Islet of Langerhans (tissue), 1 donor: ENCODE measurements around the gene TMEM200C.

Source experiments
- FAIRE-seq: peaks from one replicate; lab custom pipeline; 2011; peaks lifted over from hg19 to GRCh38; lab: Jason Lieb, UNC

Gene TMEM200C

DNA sequence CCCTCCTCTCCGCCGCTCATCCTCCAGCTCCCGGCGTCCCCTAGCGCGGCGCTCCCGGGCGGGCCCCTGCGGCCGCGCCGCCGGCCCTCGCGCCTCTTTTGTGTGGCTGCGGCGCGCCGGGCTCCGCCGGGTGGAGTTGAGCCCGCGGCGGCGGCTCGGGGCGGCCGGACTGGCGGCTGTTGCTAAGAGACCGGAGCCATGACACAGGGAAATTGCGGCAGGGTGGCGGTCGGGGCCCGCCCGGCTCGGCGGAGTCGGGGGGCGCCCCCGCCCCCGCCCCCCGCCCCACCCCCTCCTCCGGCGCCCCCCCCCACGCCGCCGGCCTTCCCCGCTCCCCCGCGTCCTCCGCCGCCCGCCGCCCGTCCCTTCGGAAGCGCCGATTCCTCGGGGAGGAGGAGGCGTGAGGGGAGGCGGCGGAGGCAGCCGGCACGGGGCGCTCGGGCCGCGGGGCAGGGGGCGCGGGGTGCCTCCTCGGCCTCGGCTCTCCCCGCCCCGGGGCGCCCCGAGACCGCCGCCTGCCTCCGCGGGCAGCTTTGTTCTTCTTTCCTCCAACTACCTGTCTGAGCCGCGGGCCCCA, at the start of gene TMEM200C:
Gene TMEM200C, minus strand, starts transcription at position 224 of the 577 bp plus-strand sequence. CDS start 3,459 bp downstream, outside the sequence.
- FAIRE-seq = no peak

- FAIRE-seq = no peak
Measured at GRCh38 chr18:5944448-5944847, 49.1 kb upstream of the TMEM200C start.

DNA sequence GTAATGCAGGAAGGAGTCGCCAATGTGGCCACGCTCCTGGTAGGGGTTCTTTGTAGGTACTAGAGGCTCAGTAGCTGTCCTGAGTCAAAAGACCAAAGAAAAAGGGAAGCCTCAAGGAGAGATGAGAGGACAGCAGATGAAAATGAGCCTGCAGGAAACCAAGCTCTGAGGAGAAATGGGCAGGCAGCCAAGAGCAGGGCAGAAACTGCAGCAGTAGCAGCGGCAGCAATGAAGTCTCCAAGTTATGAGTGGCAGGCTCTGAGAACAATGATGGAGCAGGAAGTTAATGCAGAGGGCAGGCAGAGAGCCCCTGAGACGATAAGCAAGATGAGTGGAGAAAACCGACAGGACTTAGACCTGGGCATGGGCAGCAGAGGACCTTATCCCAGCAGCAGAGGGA, 48.2 kb upstream of the TMEM200C start:
- FAIRE-seq = no peak

GRCh38 chr18:5942591-5942990, 47.3 kb upstream of the TMEM200C start:
- FAIRE-seq = no peak

DNA sequence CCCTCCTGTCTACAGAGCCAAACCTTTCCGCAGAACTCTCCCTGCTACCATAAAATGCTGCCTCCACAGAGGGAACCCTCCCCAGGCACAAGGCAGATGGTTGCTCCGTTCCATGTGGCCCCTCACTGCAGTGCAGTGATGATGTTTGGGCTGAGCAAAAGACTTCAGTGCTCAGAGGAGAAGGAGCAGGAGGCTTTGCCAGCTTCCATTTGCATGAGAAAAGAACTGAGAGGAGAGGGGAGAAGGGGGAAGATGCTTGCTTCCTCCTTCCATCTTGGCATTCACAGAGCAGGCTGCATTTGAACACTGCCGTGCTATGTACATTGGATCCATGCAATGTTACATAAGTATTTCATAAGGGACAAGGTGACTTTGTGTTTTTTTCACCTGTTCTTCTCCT, 46.6 kb upstream of the TMEM200C start:
- no peak for FAIRE-seq

DNA sequence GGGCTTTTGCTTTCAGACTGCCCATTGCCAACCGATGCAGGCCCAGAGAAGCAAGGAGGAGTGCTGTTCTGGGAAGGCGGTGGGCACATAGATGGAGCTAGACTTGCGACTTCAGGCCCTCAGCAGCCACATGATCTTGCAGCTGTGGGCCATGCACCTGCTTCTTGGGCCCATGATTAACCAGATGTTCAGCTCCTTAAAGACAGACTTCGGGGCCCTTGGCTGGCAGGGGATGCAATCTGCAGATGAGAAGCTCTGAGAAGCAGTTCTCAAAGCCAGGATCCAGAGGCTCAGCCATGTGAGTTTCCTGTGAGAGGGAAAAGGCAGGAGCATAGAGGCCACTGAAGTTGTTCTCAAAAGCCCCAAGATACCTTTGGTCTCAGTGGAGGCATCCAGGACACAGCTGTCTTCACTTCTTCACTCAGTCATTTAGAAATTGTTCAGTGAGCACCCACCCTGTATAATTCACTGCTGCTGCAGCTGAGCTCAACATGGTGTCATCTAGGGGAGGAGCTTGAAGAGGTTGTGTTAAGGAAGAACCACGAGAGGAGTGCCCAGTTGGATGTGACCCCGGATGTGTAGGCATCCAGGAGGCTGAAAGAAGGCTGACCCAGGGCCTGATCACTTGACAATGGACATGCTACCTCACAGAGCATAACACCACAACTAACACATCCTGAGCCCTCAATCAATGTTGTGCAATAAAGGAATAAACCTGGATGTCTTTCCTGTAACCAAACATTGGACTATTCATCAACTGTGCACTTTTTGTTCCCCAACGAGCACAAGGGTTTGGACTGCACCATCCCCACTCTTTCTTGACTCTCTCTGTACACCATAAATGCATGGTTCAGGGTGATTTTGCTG, 44.7 kb upstream of the TMEM200C start:
- FAIRE-seq = no peak

- FAIRE-seq = no peak
Measured at GRCh38 chr18:5937795-5938194, 42.5 kb upstream of the TMEM200C start.

GRCh38 chr18:5937121-5937520, 41.8 kb upstream of the TMEM200C start:
- FAIRE-seq = no peak

- FAIRE-seq = no peak
Measured at GRCh38 chr18:5930789-5931188, 35.5 kb upstream of the TMEM200C start.

DNA sequence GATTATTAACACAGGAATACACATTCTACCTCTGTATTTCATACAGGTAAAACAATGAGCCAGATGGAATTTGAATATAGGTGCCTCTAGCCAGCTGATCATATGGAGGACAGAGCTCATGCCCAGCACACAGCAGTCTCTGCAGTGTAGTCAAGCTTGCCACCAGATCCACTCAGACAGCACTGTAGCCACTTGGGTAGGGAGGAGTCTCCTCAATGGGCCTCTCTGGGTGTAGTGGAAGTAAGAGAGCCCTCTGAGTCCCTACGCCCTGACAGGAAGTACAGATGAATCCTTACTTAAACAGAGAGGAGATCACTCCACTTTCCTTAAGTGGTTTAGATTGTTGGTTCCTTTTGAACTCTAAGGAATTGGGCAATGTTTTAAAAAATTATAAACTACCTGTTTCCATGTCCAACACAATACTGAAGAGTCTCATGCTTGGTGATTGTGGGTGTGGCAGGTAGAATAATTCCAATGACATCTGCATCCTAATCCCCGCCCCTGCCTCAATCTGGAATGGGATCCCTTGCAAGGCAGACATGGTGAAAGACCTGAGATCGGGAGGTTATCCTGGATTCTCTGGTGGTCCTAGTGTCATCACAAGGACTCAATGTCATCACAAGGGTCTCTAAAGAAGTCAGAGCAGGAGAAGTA, 23.0 kb upstream of the TMEM200C start:
- FAIRE-seq = no peak

DNA sequence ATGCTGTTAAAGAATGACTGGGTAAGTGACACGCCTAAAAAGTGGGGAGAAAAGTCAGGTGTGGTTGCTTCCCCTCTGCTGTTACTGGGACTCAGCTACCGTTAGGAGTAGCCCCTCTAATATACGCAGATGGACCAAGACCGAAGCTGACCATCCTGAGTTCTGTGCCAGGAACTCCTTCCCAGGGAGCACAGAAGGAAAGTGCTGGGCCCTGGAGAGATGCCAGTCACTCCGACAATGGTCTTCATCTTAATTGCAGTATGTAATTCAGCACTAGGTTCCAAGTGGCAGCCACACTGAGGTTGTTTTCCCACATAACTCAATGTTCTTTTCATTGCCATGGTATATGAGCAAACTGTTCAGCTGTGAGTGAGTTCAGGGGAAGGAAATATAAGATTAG, 19.6 kb upstream of the TMEM200C start:
- FAIRE-seq = no peak

DNA sequence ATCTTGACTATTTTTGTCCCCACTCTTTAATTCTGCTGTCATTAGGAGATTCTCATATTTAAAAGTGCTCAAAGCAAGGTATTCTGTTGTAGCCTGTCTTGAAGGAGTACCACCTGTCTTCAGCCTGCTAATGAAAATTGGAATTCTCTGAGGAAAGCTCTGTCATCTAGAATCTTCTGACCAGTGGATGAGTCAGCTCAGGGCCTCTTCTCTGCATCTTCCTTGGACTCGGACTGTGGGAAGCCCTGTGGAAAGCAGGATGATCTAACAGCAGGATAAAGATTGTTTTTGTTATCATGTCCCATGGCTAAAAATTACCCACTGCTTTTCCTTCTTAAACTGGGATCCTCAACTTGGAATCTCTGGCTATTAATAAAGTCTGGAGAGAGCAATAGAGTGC, 18.7 kb upstream of the TMEM200C start:
- FAIRE-seq = no peak

DNA sequence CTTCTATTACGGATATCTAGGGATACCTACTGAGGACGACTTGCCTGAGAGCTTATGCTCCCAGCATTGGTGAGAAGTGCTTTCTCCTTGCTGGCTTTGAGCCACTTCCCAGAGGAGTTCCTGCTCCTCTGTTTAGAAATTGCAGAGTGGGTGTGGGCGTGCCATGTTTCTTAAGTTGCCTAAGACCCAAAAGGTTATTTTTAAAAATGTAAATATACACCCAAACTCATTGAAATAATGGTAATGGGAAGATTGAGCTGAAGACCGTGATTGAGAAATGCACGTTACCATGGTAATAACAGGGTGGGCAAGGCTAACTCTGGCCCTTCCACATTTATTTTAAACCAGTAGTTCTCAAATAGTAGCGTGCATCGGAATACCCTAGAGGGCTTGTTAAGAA, 17.2 kb upstream of the TMEM200C start:
- FAIRE-seq = no peak

DNA sequence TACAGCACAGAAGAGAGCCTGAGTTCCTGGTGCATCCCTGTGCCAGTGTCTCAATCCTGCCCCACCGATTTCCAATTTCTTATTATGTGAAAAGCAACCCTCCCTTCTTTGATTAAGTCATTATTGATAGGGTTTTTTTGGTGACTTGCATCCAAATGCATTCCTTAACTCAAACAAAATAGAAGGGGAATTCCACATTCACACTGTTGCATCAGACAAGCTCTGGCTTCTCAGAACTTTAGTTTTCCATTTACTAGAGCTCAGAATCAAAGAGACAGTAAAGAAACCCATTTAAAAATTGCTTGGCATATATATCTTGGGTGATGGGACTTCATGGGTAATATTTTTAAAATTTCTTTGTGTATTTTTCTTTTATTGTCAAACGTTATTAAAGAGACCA, 13.8 kb upstream of the TMEM200C start:
- no peak for FAIRE-seq

- FAIRE-seq = no peak
Measured at GRCh38 chr18:5903386-5903785, 8.1 kb upstream of the TMEM200C start.

DNA sequence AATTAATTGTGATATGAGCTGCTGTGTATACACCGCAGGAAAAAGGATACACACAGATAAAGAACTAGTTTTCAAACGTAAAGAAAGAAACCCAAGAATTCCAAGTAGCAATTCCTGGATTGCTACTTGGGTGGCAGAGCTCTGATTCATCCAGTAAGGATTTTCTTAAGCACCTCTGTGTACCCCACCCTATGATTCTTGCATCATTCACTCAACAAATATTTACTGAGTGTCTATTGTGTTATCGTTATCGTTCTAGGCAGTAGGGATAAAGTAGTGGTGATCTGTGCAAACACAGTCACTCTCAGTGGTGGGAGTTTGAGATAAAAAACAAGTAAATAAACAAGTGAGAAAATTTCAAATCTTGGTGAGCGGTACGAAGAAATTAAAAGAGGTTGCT, 4.9 kb upstream of the TMEM200C start:
- no peak for FAIRE-seq

GRCh38 chr18:5899835-5900234, 4.5 kb upstream of the TMEM200C start:
- no peak for FAIRE-seq

- FAIRE-seq = no peak
Measured at GRCh38 chr18:5895876-5896740, 786 bp upstream of the TMEM200C start.

DNA sequence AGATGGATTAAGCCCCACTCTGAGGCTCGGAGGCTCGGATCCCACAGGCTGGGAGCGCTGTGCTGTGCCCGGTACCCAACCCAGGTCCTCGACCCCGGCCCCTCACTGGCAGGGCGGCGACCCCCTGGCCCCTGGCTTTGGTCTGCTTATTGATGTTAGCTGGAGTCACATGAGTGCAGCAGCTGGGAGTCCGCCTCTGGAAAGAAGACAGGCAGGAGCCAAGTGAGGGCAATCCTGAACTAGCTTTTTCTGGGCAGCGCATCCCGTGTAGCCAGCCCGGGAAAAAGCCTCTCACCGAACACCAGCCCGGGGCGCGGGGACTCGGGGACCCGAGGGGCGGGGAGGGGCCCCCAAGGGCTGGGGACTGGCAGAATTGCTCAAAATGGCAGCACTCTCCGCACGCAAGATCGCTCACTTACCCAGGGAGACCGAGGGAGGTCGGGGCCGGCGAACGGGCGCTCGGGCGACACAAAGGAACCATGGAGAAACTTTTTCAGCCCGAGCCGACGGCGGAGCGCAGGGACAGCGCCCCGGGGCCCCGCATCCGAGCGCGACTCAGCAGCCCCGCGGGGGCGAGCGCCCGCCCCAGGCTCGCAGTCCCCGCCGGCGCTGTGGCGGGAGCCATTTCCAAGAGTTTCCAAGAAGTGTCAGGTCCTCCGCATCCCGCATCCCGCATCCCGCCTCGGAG, 567 bp downstream of the TMEM200C start:
- FAIRE-seq = no peak

- FAIRE-seq = no peak
Measured at GRCh38 chr18:5893956-5894610, 1.2 kb downstream of the TMEM200C start.

DNA sequence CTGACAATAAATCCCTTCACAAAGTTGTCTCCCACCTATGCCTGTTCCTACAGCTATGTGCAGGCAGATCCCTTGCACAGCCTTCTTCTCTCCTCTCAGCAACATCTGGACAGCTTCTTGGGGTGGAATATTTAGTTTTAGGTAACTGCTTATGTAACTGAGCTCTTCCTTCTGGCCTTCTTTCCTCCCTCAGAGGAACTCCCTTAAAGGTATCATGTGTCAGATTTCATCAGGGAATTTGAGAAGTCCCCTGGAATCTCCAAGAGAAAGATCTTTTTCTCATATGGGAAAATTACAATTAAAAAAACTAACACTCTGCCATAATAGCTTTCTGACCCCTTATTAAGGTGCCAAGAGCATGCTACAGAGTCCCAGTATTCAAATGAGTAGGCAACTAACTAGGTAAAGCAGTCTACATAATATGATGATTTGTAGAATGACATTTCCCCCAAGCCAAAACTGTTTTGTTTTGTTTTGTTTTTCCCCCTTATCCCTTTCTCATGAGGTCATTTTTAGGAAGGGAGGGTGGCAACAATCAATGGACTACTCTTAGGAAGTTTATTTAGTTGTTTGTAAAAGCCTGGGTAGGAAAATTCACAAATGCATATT, 2.4 kb downstream of the TMEM200C start:
- no peak for FAIRE-seq
